NK-92 (cell line): ENCODE measurements around the gene ZNRF2.
"Not testable (repeated sequence)": the region's sequence is repeated elsewhere in the genome, so short reads cannot be mapped to it uniquely, and the experiment has no call there.

ENCODE experiments used
- DNase-seq: peaks from one replicate; lab custom pipeline; 2025; ENCODE audit not compliant: unreplicated experiment; lab: John Stamatoyannopoulos, UW

Gene ZNRF2

GRCh38 chr7:30353932-30354607, 69.7 kb downstream of the ZNRF2 start:
- DNase-seq, result no peak

GRCh38 chr7:30354791-30355190, 70.4 kb downstream of the ZNRF2 start:
- no peak for DNase-seq

- no peak for DNase-seq
These were observed 75.6 kb downstream of the ZNRF2 start for GRCh38 chr7:30359957-30360356.

GRCh38 chr7:30363778-30364563, 79.6 kb downstream of the ZNRF2 start:
- DNase-seq, result no peak

GRCh38 chr7:30364773-30365172, 80.4 kb downstream of the ZNRF2 start:
- DNase-seq, result no peak

DNA sequence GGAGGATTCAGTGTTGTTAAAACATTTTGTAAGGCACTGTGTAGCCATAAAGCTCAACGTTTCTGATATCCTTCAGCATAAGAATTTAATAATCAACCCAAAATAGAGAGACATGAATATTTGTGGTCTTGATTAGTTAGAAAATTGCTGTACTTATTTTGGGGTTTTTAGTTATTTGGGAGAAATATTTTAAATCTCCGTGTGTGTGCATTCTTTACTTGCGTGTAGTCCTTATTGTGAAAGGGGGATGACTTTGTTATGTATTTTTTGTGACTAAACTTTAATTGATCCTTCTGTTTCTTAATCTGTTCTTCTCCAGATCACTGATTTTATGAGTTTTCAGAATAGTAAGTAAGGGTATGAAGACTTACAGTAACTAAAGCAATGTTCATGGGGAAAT, 81.2 kb downstream of the ZNRF2 start:
- no peak for DNase-seq

DNA sequence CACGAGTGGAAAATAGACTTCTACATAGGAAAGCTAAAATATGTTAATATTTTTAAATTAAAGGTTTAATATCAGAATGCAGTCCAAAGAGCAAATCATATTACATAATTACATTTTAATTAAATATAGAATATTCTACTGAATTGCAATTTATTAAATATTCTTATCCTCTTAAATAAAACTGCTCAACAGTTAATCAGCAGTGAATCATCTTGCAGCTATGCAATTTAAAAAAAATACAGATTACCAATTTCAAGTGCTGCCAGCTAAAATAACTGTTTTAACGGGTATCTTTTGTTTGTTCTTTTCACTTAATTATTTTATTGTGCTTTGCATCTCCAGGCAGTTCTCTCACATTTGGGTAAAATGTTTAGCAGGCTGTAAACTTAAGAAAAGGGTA, 82.2 kb downstream of the ZNRF2 start:
- DNase-seq, result no peak

- no peak for DNase-seq
These were observed 83.2 kb downstream of the ZNRF2 start for GRCh38 chr7:30367561-30367960.

- DNase-seq, result no peak
These were observed 85.5 kb downstream of the ZNRF2 start for GRCh38 chr7:30369879-30370278.

DNA sequence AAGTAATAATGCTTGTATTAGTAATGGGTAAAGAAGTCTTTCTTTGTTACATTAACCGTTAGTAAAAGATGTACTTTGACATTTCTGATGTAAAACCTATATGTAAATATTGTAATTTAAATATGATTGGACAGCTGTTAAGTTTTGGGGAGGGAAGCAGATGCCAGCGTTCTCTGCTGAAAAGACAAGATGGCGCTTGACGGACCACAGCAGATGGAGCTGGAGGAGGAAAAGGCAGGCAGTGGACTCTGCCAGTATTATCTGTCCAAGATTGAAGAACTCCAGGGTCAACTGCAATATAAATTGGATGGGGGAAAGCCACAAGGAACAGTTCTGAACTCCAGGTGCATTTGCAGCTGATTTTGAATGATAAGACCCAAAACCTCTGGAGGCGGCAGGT, 86.9 kb downstream of the ZNRF2 start:
- no peak for DNase-seq

DNA sequence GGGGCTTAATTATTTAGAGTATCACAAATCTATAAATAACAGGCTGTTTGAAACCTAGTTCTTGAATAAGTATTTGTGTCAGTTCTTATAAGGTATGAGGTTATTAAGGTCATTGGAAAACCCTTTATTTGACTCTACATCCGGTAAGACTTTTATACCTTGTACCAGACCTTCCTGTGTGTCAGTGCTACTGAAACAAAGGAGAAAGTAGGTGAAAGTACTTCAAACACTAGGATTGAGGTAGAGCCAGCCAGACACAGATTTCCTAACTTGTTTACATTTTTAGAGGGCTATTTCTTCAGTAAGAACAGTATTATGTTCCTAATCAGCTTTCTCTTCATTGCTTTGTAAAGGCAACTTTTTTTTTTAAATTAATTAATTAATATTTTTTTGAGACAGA, 93.9 kb downstream of the ZNRF2 start:
- no peak for DNase-seq

- no peak for DNase-seq
These were observed 94.7 kb downstream of the ZNRF2 start for GRCh38 chr7:30379131-30379530.

DNA sequence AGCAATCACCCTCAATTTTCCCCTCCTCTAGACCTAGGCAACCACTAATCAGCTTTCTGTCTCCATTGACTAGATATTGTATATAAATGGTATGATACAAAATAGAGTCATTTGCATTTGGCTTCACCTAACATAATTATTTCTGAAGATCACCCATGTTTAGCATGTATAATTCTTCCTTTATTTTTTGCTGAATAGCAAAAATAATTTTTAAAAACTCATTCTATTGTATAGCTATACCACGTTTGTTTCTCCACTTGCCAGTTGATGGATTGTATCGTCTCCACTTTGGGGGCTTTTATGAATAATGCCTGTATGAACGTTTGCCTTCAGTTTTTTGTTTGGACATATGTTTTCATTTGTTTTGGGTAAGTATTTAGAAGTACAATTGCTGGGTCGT, 95.3 kb downstream of the ZNRF2 start:
- no peak for DNase-seq

DNA sequence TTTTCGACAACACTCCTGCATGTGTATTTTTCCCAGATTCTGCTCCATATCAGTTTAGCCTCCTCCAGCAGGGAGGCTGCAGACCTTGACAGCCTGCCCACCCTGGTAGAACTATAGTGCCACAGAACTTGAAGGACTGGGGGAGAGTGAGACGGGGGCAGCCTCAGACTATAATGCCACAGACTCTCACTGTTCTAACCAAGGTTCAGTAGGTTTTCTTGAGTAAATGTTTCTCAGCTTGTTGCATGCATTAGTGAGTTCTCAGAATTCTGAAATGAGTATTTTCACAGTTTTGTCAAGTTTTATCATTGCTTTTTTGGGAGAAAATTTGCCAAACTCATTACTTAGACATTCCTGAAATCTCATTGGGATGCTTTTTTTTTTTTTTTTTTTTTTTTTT, 95.9 kb downstream of the ZNRF2 start:
- no peak for DNase-seq

- not testable (repeated sequence) for DNase-seq
These were observed 96.4 kb downstream of the ZNRF2 start for GRCh38 chr7:30380824-30381223.

- DNase-seq, result no peak
These were observed 98.2 kb downstream of the ZNRF2 start for GRCh38 chr7:30382607-30383006.

DNA sequence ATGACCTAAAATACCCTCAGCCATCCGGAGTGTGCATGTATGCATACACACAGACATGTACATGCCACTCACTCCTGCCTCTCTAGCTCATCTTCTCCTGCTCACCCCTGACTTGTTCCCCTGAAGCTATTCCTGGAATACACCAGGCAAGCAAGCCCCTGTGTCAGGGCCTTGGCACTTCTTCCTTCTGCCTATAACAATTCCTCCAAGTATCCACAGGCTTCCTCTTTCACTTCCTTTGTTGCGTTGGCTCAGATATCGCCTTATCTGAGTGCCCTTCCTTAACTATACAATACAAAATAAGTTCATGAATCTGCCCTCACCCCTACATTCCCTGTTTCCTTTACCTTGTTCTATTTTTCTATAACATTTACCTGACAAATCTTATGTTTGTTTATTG, 105.4 kb downstream of the ZNRF2 start:
- DNase-seq, result no peak

GRCh38 chr7:30390736-30391636, 106.6 kb downstream of the ZNRF2 start:
- DNase-seq, result no peak

GRCh38 chr7:30391806-30392205, 107.4 kb downstream of the ZNRF2 start:
- no peak for DNase-seq

DNA sequence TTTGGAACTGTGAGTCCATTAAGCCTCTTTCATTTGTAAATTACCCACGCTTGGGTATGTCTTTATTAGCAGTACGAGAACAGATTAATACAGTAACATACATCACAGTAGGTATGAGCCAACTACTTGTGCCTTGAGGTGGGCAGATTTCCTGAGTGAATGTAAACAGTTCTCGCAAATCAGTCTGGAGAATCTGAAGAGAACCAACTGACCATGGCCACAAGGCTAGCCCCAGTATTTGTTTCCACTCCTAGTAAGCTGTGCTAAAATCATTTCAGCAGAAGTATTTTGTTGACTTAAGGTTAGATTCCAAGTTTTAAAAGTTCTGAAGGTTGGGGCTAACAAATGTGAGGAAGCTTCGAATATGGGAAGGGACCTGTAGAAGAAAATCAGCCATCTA, 111.3 kb downstream of the ZNRF2 start:
- DNase-seq, result no peak

GRCh38 chr7:30396389-30396788, 112.0 kb downstream of the ZNRF2 start:
- no peak for DNase-seq

DNA sequence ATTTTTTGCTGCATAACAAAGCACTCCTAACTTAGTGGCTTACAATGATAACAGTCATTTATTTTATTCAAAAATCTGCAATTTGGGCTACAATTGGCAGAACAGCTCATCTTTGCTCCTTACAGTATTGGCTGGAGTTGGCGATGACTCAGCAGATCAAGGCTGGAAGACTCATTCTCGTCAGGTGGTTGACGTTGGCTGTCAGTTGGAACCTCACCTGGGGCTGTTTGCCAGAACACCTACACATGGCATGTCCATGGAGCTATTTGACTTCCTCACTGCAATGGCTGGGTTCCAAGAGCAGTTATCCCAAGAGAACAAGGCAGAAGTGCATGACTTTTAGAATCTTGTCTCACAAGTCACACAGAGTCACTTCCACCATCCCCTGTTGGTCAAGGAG, 119.1 kb downstream of the ZNRF2 start:
- DNase-seq, result no peak
